Activated T-cell treated with anti-CD3 and anti-CD28 coated beads for 4 hours (primary cell): ENCODE data around the gene BUB1B.
"Not testable (repeated sequence)": the region's sequence is repeated elsewhere in the genome, so short reads cannot be mapped to it uniquely, and the experiment has no call there.

ENCODE experiments used
- DNase-seq: peaks from one replicate; pipeline ENCODE4 v3.0.0-alpha.2; 2020

BUB1B gene

GRCh38 chr15:40160689-40161688 lies at the start of gene BUB1B:
Gene BUB1B, plus strand, starts transcription at chr15:40161069. Its CDS starts 152 bp downstream, at chr15:40161221.
- DNase-seq, result peak; percentile 91

- DNase-seq, result no peak
These were observed 49.0 kb upstream of the BUB1B start for GRCh38 chr15:40111888-40112287.

GRCh38 chr15:40112789-40113188 lies 48.1 kb upstream of the BUB1B start:
- DNase-seq, result no peak

DNA sequence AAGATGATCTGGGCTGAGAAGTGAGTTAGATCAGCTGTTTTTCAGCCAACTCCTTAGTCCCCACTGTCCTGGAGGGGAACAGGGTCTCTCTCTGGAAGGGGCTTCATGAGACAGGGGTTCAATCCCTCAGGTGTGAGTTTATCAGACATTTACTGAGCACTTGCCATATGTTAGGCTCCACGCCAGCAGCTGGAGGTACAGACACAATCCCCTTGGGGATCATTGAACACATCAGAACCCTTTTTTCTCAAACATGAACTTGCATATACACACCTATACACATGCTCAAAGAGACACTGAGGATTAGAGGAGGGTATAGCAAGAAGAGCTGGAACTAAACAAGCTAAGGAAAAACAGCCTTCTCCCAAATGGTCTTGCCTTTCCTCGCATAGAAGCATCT lies 46.7 kb upstream of the BUB1B start:
- no peak for DNase-seq

- not testable (repeated sequence) for DNase-seq
These were observed 45.8 kb upstream of the BUB1B start for GRCh38 chr15:40115106-40115505.

DNA sequence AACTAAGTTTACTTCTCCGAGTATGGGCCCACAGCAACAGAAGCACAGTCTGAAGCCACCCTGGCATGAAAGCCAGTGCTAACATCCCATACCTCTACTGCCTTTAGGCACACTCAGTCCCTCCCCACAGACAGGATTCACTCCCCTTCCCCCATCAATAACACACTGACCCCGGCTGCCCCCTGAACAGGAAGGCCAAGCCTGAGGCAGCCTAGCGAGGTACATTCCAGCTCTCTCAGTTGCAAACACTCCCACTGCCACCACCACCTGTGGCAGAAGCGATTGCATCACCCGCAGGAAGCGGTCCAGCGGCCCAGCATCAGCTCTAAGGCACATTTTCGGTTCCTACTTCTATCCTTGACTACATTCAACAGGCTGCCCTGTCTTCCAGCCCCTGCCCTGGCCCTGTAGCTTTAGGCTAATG lies 45.2 kb upstream of the BUB1B start:
- DNase-seq, result no peak

- no peak for DNase-seq
These were observed 42.4 kb upstream of the BUB1B start for GRCh38 chr15:40118473-40118872.

- no peak for DNase-seq
These were observed 38.8 kb upstream of the BUB1B start for GRCh38 chr15:40121911-40122638.

GRCh38 chr15:40122989-40123388 lies 37.9 kb upstream of the BUB1B start:
- not testable (repeated sequence) for DNase-seq

DNA sequence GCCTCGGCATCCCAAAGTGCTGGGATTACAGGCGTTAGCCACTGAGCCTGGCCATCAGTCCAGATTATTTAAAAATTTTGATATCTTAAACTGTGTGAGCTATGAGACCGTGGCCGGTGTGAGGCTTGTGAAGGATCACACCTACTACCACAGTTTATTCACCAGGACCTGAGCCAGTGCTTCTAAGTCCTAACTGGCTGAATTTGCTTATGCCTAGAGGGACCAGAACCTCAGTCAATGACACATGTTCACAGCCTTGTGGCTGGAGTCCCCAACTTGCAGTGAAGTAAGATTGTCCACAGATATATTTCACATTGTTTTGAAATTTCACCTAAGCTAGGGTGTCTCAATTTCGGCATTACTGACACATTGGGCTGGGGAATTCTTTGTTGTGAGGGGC lies 37.0 kb upstream of the BUB1B start:
- DNase-seq, result not testable (repeated sequence)

GRCh38 chr15:40124333-40124732 lies 36.5 kb upstream of the BUB1B start:
- DNase-seq, result not testable (repeated sequence)

DNA sequence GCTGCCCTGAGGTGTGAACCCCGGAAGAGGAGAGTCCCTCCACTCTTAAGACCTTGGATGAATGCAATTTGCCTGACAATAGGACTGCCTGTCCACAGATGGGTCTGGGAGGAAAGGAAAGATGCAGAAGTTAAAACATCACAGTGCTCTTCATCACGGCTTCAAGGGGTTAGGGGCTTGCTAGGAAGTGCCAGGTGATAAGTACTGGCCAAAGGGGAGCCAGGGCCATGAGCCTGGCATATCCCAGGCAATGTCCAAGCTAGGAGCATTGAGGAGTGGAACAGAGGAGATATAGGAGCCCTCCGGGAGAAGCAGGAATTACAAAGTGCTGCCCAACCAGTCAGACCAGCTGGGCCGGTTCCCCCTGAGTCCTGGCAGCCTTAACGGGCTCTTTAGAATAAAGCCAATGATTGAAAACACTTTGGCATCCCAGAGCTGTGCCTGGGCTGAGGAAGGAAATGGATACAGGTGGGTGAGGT lies 36.0 kb upstream of the BUB1B start:
- not testable (repeated sequence) for DNase-seq

DNA sequence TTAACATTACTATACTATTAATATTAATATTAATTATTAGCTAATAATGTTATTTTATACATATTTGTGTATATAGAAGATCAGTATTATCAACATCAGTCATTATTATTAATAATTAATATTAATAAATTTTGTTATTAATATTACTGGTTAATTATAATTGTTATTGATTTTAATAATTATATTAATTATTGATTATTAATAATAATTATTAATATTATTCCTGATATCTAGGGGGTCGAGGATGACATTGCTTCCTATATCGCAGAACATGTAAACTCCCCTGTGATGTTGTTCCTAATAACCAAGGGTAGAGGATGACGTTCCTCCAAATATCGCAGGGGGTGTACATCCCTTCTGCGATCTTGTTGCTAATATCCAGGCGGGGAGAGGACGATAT lies 34.9 kb upstream of the BUB1B start:
- DNase-seq, result no peak

GRCh38 chr15:40128766-40129660 lies 31.9 kb upstream of the BUB1B start:
- no peak for DNase-seq

GRCh38 chr15:40130118-40130517 lies 30.8 kb upstream of the BUB1B start:
- DNase-seq, result no peak

GRCh38 chr15:40130799-40131502 lies 29.9 kb upstream of the BUB1B start:
- no peak for DNase-seq

- DNase-seq, result no peak
These were observed 27.3 kb upstream of the BUB1B start for GRCh38 chr15:40133544-40133943.

- no peak for DNase-seq
These were observed 26.0 kb upstream of the BUB1B start for GRCh38 chr15:40134885-40135284.

- DNase-seq, result not testable (repeated sequence)
These were observed 24.9 kb upstream of the BUB1B start for GRCh38 chr15:40135846-40136450.

- no peak for DNase-seq
These were observed 24.2 kb upstream of the BUB1B start for GRCh38 chr15:40136470-40137302.
